Activated CD4-positive, alpha-beta T cell treated with anti-CD3 and anti-CD28 coated beads, Interleukin-2, amount 50 U/mL, for 1 hour (primary cell): ENCODE results near the gene ABCC4.

Experiments used
- DNase-seq: peaks from one replicate; pipeline ENCODE4 v3.0.0-alpha.2; 2020

ABCC4 gene

GRCh38 chr13:95033890-95034289 lies 267.4 kb downstream of the ABCC4 start:
- no peak for DNase-seq

GRCh38 chr13:95032121-95032520 lies 269.1 kb downstream of the ABCC4 start:
- DNase-seq = no peak

GRCh38 chr13:95030821-95031343 lies 270.4 kb downstream of the ABCC4 start:
- no peak for DNase-seq

- no peak for DNase-seq
Observed at GRCh38 chr13:95027638-95028037, 273.6 kb downstream of the ABCC4 start.

GRCh38 chr13:95025116-95025515 lies 276.1 kb downstream of the ABCC4 start:
- DNase-seq = no peak

GRCh38 chr13:95023405-95023804 lies 277.8 kb downstream of the ABCC4 start:
- no peak for DNase-seq

GRCh38 chr13:95020298-95020987 lies 280.8 kb downstream of the ABCC4 start:
- DNase-seq = no peak

GRCh38 chr13:95019886-95020285 lies 281.4 kb downstream of the ABCC4 start:
- no peak for DNase-seq

GRCh38 chr13:95007322-95007721 lies 293.9 kb downstream of the ABCC4 start:
- no peak for DNase-seq

- no peak for DNase-seq
Observed at GRCh38 chr13:95005300-95005699, 296.0 kb downstream of the ABCC4 start.

GRCh38 chr13:95003019-95003813 lies 298.0 kb downstream of the ABCC4 start:
- no peak for DNase-seq

GRCh38 chr13:95002126-95002525 lies 299.1 kb downstream of the ABCC4 start:
- DNase-seq = no peak

- DNase-seq = no peak
Observed at GRCh38 chr13:94999871-95000270, 301.4 kb downstream of the ABCC4 start.

- DNase-seq = no peak
Observed at GRCh38 chr13:94997126-94997525, 304.1 kb downstream of the ABCC4 start.

- DNase-seq = no peak
Observed at GRCh38 chr13:94996445-94996844, 304.8 kb downstream of the ABCC4 start.

GRCh38 chr13:94994506-94994905 lies 306.7 kb downstream of the ABCC4 start:
- no peak for DNase-seq

GRCh38 chr13:94993616-94994015 lies 307.6 kb downstream of the ABCC4 start:
- DNase-seq = no peak

GRCh38 chr13:94992036-94992960 lies 309.0 kb downstream of the ABCC4 start:
- DNase-seq = no peak

GRCh38 chr13:94988654-94989053 lies 312.6 kb downstream of the ABCC4 start:
- no peak for DNase-seq

GRCh38 chr13:94987869-94988268 lies 313.4 kb downstream of the ABCC4 start:
- DNase-seq = no peak

- DNase-seq = no peak
Observed at GRCh38 chr13:94987081-94987480, 314.2 kb downstream of the ABCC4 start.

GRCh38 chr13:94984958-94985357 lies 316.3 kb downstream of the ABCC4 start:
- DNase-seq = no peak

- DNase-seq = no peak
Observed at GRCh38 chr13:94978516-94978915, 322.7 kb downstream of the ABCC4 start.
